ENCODE results near the gene PLAC9. TPM values are rescaled to one million over a fixed set of nuclear protein-coding genes. Genes with fewer than 3 reads are reported as not detected.
A peak's percentile ranks its signal among the peaks of the same experiment; 100 is the strongest.
"Not testable (repeated sequence)": the region's sequence is repeated elsewhere in the genome, so short reads cannot be mapped to it uniquely, and the experiment has no call there.

The PLAC9 gene
- polyA plus RNA-seq, 3 donors, result 29.1 to 31.7 (median 30.8) TPM

GRCh38 chr10:80133687-80134086, 1.2 kb downstream of the PLAC9 start:
- not testable (repeated sequence) for DNase-seq

- peak; percentile 65 for DNase-seq
Observed at GRCh38 chr10:80136134-80136571, 3.6 kb downstream of the PLAC9 start.

- DNase-seq, result no peak
Observed at GRCh38 chr10:80137031-80137862, 4.7 kb downstream of the PLAC9 start.

GRCh38 chr10:80137920-80138319, 5.4 kb downstream of the PLAC9 start:
- DNase-seq, result no peak

- no peak for DNase-seq
Observed at GRCh38 chr10:80139265-80139664, 6.7 kb downstream of the PLAC9 start.

GRCh38 chr10:80140251-80140650, 7.7 kb downstream of the PLAC9 start:
- no peak for DNase-seq

- no peak for DNase-seq
Observed at GRCh38 chr10:80141696-80142460, 9.3 kb downstream of the PLAC9 start.

GRCh38 chr10:80144067-80144695, 11.7 kb downstream of the PLAC9 start:
- no peak for DNase-seq

GRCh38 chr10:80144696-80145131, 12.2 kb downstream of the PLAC9 start:
- DNase-seq, result no peak

- DNase-seq, result not testable (repeated sequence)
Observed at GRCh38 chr10:80145406-80146308, 13.1 kb downstream of the PLAC9 start.

GRCh38 chr10:80146918-80147317, 14.4 kb downstream of the PLAC9 start:
- DNase-seq, result no peak

- no peak for DNase-seq
Observed at GRCh38 chr10:80148166-80148805, 15.8 kb downstream of the PLAC9 start.

GRCh38 chr10:80149123-80149522, 16.6 kb downstream of the PLAC9 start:
- DNase-seq, result no peak

GRCh38 chr10:80150172-80150571, 17.6 kb downstream of the PLAC9 start:
- no peak for DNase-seq

GRCh38 chr10:80152820-80153219, 20.3 kb downstream of the PLAC9 start:
- no peak for DNase-seq

- DNase-seq, result no peak
Observed at GRCh38 chr10:80153460-80153859, 20.9 kb downstream of the PLAC9 start.

- DNase-seq, result no peak
Observed at GRCh38 chr10:80154626-80154977, 22.1 kb downstream of the PLAC9 start.

GRCh38 chr10:80154978-80155695, 22.6 kb downstream of the PLAC9 start:
- DNase-seq, result no peak

- no peak for DNase-seq
Observed at GRCh38 chr10:80155696-80156215, 23.2 kb downstream of the PLAC9 start.

- DNase-seq, result no peak
Observed at GRCh38 chr10:80156216-80156615, 23.7 kb downstream of the PLAC9 start.
